Kidney capillary endothelial cell (primary cell): ENCODE results near the gene ZEB1.

Source experiments
- DNase-seq: peaks from one replicate; pipeline ENCODE4 v3.0.0-alpha.2; 2018; ENCODE audit warnings: low spot score

The ZEB1 gene

DNA sequence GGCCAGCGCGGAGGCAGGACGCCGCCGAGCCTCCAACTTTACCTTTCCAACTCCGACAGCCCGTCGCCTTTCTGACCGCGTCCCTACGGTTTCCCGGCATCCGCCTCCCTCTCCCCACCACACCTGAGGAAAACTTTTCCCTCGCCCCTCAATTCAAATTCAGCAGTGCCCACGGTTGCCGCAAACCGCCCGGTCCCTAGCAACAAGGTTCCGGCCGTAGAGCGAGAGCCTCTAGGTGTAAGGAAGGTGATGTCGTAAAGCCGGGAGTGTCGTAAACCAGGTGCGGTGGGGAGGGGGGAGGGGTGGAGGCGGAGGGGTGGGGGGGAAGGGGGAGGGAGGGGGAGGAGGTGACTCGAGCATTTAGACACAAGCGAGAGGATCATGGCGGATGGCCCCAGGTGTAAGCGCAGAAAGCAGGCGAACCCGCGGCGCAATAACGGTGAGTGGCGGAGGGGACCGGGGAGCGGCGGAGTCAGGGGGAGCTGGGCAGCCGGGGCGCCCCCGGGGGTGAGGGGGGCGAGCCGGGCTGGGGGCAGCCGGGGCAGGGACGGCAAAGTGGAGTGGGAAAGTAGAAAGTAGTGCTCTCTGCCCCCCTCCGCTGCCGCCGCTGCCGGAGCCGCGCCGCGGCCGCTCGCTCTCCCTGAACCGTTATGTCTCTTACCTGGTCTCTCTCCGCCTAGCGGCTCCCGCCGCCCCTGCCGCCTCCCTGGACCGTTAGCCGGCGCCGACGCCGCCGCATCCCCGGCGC, at the start of gene ZEB1:
ZEB1 (plus strand) TSS at position 363 of the 748 bp plus-strand sequence; CDS start at position 382, 19 bp downstream.
- DNase-seq: peak; percentile 89

DNA sequence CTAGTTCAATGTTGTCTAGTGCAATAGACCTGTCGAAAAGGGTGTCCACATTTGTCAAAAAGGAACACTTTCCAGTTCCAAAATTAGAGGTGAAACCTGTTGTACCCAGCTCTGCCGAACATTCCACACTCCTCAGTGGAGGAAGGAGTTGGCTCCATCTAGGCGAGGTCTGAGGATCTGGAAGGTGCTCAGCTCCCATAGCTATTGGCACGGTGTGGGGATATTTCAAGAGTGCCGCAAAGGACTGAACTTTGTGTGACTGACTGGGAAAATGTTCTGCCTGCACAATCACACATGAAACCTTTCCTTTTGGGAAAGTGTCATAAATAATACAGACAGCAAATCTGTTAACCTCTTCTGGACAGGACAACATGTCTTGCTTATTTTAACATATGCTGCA, 48.1 kb upstream of the ZEB1 start:
- DNase-seq: no peak

DNA sequence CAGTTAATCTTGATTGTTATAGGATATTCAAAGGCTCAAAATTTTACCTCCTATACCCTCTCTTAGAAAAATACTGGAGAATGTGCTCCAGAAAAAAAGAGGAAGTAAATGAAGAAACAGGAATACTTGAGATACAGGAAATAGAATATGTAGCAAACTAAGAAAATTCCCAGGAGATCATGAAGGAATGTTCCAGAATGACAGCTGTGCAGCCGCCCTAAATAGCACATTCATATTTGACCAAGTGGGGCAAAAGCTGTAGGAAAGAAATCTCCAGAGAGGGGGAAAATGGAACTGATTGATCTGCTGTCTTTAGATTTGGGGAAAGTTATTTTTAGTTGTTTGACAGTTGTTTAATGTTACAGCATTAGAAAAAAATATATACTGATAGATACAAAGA, 46.2 kb upstream of the ZEB1 start:
- DNase-seq: no peak

DNA sequence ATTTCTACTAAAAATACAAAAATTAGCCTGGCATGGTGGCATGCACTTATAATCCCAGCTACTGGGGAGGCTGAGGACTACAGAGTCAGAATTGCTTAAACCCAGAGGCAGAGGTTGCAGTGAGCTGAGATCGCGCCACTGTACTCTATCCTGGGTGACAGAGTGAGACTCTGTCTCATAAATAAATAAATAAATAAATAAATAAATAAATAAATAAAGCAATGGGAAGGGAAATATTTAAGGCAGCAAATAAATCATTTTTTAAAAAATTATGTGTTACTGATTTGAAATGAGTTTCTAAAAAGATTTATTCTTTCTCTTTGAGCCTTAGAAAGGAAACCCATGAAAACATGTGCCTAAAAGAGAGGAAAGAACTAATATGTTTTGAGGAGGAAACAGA, 45.2 kb upstream of the ZEB1 start:
- DNase-seq: no peak

DNA sequence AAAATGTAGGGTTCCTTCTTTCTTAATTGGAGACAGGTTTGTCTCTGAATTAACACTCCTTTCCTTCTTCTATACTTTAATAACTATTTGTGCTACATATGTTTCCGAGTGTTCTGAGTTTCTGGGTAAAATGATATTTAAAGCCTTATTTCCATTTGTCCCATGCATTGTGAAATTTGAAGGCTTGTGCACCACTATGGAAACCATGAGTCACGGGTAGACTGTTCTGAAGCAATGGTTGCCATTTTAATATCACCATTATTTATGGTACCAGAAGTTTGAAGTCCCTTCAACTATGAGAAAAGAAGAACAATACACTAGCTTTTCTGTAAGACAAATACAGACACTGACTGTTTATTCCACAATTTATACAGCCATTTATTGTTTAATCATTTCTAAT, 44.7 kb upstream of the ZEB1 start:
- DNase-seq: no peak

DNA sequence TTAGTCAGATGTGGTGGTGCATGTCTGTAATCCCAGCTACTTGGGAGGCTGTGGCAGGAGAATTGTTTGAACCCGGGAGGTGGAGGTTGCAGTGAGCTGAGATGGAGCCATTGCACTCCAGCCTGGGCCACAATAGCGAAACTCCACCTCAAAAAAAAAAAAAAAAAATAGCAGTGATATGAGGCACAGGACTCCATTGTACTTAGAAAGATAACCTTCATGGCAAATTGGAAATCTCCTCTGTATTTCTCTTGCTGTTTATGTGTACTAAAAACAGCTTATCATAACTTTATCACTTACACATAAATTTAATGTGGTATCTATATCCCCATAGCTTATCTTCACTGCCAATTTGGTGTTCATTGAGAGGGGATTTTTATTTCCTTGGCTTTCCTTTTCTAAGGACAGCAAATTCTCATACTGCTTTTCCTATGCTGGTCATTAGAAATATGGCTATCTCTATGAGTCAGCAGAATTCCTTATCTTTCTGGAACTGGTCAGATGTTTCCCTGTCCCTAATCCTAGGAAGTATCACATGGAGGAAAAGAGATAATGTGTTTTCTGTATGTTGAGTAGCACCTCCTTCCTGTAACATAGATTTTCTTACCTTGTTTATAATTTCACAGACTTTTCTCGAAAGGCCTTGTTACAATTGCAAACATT, 40.6 kb upstream of the ZEB1 start:
- DNase-seq: peak; percentile 32

DNA sequence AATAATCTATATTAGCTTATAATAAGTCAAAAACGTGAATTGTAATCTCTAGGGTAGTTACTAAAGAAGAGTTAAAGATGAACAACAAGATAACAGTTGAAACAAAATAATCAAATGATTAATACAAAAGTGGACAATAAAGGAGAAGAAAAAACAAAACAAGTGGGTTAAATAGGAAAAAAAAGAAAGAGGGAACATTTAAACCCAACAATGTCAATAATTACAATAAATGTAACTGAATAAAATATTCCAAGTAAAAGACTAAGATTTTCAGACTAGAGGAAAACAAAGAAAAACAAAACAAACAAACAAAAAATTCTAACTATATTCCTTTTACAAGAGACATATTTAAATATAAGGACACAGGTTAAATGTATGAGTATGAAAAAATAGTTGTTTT, 38.0 kb upstream of the ZEB1 start:
- no peak for DNase-seq

DNA sequence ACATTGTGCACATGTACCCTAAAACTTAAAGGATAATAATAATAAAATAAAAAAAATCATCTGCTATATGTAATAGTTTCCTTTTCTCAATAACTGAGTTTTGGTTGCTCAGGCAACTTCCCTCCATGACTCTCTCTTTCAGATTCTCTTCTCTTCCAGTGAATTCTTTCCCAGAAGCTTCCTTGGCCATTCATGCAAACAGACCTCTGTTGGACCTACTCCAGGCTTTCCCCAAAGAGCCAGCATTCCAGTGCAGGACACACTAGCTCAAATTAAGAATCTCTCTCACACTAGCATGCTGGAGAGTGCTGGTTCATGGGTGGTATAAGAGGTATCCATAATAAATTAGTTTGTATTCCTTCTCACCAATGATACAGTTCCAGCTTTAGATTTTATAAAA, 31.0 kb upstream of the ZEB1 start:
- no peak for DNase-seq

DNA sequence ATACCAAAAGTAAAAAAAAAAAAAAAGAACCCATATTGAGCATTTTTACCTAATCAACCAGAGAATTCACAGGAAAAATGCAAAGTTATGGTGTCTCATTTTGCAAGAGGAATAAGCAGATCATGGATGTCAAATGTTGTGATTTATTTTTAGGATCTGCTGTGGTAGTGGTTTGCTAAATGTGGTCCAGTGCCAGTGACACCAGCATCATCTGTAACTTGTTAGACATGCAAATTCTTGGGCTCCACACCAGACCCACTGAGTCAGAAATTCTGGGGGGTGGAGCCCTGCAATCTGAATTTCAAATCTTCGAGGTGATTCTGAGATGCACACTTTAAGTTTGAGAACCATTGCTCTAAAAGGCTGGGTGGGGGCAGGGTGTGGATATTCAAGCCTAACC, 30.1 kb upstream of the ZEB1 start:
- no peak for DNase-seq

DNA sequence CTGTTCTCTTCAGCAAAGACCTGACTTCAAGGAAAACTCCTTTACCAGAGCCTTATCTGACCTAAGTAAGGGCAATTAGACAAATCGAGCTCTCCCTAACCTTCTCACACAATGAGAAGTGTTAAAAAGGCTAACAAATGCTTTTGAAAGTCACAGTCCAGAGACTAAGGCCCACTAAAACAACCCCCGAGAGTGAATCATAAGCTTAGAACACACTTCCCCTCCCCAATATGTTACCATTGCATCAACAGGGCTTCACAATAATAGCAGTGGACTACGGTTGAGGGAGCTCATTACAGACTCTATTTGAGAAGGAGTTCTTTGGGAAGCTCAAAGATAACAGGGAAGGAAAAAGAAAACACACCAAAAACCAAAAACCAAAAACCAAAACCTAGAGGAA, 28.6 kb upstream of the ZEB1 start:
- DNase-seq: no peak

DNA sequence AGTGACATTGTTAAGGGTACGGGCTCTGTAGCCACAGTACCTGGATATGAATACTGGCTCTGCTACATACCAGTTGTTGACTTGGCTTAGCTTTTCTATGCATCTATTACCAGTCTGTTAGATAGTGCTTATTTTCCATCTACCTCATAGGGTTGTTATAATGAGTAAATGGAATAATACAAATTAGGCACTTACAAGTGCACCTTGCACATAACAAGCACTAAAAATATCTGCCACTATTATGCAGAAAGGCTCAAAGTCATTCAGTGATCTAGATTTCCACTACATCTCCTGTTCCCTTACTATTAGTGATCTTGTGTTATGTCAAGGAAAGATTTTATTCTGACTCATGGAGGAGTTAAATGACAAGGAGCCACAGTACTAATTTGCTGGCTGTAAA, 27.9 kb upstream of the ZEB1 start:
- DNase-seq: no peak

DNA sequence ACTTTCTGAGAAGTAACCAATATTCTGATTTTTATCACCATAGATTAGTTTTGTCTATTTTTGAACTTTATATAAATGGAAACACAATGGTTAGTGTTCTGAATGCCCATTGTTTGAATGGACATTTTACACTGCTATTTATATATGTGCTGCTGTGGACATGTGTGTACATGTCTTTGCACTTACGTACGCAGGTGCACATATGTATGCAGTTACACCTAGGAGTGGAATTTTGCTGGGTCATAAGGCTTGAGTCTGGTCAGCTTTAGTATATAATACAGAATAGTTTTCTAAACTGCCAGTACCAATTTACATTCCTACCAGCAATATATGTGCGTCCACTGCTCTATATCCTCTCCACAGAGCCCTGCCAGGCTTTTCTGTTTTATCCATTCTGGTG, 24.5 kb upstream of the ZEB1 start:
- no peak for DNase-seq

DNA sequence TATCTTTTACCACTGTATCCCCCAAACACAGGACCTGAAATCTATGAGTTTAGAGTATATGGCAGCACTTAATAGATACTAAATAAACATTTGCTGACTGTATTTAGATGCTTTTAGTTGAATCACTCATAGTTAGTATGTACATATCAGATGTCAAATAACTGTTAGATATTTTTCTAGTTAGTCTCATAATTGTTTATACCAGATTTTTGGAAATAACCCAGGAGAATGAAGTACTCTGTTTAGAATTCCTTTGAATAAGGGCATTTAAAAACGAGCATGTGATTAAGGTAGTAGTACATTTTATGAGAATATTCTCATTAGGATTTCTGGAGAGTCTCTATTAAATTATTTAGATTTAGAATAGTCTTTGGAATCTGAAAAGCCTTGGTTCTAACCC, 22.3 kb upstream of the ZEB1 start:
- no peak for DNase-seq

DNA sequence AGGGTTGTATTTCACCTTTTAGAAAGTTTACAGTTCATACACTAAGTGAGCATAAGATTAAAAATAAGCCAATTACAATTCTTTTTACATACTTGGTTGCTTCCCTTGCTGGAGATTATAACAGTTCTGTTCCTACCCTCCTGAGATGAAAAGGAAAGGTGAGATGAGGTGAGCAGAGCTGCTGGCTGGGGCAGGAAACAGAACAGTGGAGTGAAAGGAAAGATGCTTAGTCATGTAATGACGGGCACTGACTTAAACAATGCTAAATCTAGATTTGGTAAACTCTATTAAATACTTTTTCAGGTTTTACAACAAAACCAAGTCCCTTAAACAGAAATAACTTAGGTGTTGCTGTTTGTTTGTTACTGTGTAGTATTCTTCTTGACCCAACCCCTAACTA, 19.9 kb upstream of the ZEB1 start:
- peak; percentile 41 for DNase-seq

DNA sequence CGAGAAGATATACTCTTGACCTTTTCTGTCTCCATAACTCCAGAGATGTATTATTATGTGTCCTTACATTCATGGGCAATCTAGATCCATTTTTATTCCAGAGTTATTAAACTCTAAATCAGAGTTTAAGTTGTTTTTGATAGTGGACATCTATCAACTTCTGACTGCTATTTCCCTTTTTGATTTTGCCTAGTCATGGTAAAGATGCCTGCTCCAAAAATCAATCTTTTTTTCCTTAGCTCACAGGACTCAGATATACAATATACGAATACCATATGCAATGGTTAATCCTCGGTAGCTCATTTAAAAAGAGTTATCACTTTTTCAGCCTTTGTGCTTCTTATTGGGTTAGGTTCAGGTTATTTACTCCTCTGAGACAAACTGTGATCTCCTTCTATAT, 15.8 kb upstream of the ZEB1 start:
- no peak for DNase-seq

DNA sequence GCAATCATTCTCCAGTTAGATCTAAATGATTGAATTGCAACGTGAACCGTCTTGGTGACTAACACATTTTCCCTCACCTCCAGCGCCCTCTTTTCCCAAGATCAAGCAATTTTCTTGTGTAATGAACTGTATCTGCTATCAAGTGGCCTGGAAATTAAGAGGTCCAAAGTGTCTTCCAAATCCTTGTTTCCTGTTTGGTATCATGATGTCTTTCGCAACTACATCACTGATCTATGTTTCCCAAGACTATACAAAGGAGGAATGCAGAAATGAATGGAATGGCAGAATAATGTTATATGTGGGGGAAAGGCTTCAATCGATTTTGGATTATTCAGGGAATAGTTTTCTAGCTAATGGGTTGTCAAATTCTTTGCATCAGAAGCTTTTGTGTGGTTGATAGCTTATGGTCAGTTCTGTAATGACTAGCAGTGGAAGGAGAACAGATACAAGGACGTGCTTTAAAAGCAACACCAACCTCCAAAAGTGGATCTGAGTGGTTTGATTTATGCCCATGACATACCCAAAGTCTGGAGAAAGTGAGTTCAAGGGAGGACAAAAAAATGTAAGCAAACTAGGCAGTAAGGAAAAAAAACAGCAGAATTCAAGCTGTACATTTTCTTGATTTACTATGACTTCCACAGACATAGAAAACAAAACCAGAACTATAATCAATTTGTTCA, 14.6 kb upstream of the ZEB1 start:
- DNase-seq: no peak

DNA sequence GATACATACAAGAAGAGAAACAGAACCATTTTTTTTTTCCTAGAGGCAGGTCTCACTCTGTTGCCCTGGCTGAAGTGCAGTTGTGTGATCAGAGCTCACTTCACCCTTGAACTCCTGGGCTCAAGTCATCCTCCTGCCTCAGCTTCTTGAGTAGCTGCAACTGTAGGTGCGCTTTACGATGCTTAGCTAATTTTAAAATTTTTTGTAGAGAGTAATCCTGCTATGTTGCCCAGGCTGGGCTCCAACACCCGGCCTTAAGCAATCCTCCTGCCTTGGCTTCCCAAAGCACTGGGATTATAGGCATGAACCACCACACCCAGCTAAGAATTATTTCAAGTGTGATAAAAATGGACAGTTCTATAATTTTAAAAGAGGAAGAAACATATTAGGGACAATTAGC, 5.6 kb upstream of the ZEB1 start:
- DNase-seq: no peak

DNA sequence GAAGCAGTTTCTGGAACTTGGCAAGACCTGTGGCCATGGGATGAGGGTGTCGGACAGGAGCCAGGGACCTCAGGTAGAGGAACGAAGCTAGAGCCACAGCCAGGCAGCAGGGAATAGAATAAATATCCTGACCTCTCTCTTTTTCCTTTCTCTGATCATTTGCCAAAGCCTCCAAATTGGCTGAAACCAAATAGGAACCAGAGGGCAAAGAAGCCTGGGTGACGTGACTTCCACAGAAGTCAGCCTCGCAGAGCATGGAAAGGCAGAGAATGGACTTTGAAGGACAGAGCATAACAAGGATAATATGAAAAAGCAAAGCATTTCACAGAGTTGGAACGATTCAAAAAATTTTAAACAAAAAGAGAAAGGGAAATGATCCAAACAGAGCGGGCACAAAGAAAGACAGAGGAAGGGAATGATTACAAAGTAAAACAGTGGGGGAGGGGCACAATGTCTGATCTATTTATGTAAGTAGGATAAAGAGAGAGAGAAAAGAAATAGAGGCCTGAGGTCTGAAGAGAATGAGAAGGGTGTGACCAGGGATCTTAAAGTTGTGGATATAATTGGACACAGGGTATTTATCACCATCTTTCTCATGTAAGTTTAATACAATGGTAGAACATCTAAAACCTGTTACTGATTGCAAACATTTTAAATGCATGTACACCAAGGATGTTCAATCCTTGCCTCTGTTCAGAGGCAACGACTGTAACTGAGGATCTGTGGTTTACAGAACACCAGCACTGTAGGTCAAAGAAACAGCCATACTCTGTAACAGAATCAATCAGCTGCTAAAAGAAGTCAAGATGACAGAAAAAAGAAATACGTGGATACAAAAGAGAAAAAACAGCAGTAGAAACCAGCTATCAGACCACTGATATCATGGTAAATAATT, 4.5 kb upstream of the ZEB1 start:
- no peak for DNase-seq

DNA sequence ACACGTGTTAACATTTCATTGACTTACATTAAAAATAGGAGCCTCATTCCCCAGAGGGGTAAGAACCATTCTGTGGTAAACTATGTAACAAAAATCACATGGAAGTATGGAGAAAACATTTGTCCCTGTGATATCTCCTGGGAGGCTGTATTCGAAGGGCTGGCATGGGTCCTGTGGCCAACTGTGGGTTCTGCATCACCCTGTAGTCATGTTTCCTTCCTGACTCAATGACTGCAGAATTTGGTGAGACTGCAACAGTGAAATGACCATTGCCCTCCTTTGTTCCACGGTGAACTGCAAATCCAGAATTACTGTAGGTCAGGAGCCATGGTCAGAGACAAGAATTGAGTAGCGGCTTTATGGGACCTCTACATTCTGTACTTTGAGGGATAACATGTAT, 3.6 kb upstream of the ZEB1 start:
- DNase-seq: peak; percentile 89

DNA sequence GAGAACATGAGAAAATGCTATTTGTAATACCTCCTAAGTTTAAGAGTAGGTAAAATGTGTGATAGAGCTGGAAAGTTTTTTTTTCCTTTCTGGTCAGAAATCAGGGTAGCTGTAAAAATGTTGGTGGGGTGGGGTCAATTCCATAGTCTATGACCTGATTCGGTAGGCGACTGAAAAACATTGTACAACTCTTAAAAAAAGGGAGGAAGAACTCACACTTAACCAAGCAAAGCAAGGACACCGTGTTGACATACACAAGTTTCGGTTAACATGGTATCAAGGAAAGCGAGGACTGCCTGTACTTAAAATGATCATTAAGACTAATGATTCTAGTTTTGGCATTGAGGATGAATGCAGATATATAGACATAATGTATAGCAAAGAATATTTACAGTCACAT, 1.8 kb upstream of the ZEB1 start:
- no peak for DNase-seq

DNA sequence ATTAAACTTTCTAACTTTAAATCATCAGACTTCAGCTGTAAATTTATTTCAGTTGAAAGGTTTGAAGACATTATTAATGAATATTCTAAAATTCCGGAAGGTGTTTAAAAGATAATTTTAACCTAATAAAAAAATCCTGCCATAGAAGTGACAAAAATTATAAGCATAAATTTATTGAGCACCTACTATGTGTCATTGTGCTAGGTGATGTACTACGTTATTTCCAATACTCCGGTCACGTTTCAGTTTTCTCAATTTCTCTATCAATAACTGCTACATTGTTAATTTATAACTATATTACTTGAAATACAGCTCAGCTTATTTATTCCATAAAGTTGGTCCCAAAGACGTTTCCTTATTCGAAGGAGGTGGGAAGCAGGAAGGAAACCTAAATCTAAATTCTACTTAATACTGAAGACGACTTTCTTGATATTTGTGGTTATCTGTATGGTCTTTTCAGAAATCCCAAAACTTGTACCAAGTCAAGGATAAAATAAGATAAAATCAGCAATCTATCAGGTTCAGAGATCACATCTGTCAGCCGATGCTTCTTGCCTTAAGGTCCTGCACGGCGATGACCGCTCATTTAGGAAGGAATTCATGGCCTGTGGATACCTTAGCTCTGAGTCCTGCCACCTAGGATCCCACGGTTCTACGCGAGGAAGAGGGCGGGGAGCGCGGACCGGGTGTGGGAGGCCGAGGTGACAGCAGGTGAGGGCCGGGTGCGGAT, 1.2 kb upstream of the ZEB1 start:
- DNase-seq: no peak

DNA sequence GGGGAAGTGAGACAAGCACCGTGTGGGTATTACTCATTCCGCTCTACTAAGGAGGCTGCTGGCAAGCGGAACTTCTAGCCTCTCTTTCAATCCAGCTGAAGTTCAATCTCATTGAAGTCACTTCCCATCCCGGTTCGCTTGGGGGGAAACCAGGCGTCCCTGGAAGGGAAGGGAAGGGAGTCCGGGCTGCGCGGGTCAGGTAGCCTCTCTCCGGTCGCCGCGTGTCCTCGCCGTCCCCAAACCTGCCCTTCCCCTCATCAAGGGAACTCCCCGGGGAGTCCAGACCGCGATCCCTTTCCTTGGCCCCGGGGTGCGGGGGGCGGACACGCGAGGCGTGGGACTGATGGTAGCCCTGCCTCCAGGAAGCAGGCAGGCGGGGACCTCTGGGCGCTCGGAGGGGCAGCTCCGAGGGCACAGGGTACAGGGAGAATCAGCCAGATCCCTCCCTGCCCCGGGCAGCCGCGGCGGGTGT, 598 bp upstream of the ZEB1 start:
- peak; percentile 90 for DNase-seq
